Mucosa of descending colon (tissue), 3 donors: ENCODE measurements around the gene ERGIC3. TPM values are rescaled to one million over a fixed set of nuclear protein-coding genes. Genes with fewer than 3 reads are reported as not detected.

Source experiments
- ATAC-seq: fragments of 200-7000 bp; cut with Tn5 transposase; one replicate; pipeline ENCODE4 v1.9.1; 2020; ENCODE audit warnings: mild to moderate bottlenecking, moderate library complexity
- DNase-seq, 3 donors: peaks; one replicate each; pipeline ENCODE4 v3.0.0-alpha.2; 2020
- H3K36me3 ChIP-seq: fragments of 200-600 bp; one replicate; pipeline ENCODE4 v1.8.0; 2021; ENCODE audit warnings: low read depth, mild to moderate bottlenecking
- H3K4me1 ChIP-seq: fragments of 200-600 bp; one replicate; pipeline ENCODE4 v1.8.0; 2021; ENCODE audit warnings: low read depth, mild to moderate bottlenecking
- H3K4me3 ChIP-seq: fragments of 200-600 bp; one replicate; pipeline ENCODE4 v1.8.0; 2021; ENCODE audit warnings: mild to moderate bottlenecking
- H3K9me3 ChIP-seq: fragments of 200-600 bp; one replicate; pipeline ENCODE4 v1.8.0; 2021; ENCODE audit warnings: mild to moderate bottlenecking
- CTCF ChIP-seq: fragments of 200-600 bp; IDR thresholded peaks from one replicate; pipeline ENCODE4 v1.8.0; 2022; ENCODE audit warnings: antibody characterized with exemption, mild to moderate bottlenecking
- intact Hi-C, 2 donors: fragments of 100-400 bp; cut with DNase I in 1 of 2; cut with micrococcal nuclease in 1 of 2; formaldehyde crosslinking; loops; one replicate each; pipeline versions ENCODE4 v1.11.0 to v1.11.1; 2022; cut with DNase I, micrococcal nuclease
- total RNA-seq, 3 donors: library from RNA; stranded (reverse); fragmentation: NEBNext Ultra II Directional in 2 of 3; extraction: Animal tissue kit (Norgen Biotek cat#: 25700) in 2 of 3; gene quantifications; one replicate each; pipeline versions ENCODE4 v1.2.1 to v1.2.4, GENCODE V29; 2021 to 2023
- donor health status: DM: no; HTN: no; CAD: no; lungs with moderate emphysema.
- donor health status: DM: no; HTN: no; CAD: no.
- donor health status: DM: no; HTN: yes; CAD: no.

The ERGIC3 gene
- total RNA-seq, 3 donors from 2014 or later, result 194 to 283 (median 206) TPM

- ATAC-seq (no peak), DNase-seq (no peak)
- Histone ChIP-seq H3K36me3 (no peaks in the 10 kb centered on the region), H3K9me3 (no peaks in the 10 kb centered on the region), H3K4me3 (no peak overlapping the region), H3K4me1 (peaks cover 14% of the 10 kb centered on the region)
- TF ChIP-seq CTCF, result no peak
- intact Hi-C loops, result no loop called here
Measured at GRCh38 chr20:35600176-35600992, 58.5 kb downstream of the ERGIC3 start.

GRCh38 chr20:35600993-35601973 is 59.4 kb downstream of the ERGIC3 start:
- ATAC-seq (peak; percentile 90), DNase-seq (peak; percentile 82 to 88 (median 86))
- Histone ChIP-seq H3K4me1 (peaks cover 14% of the 10 kb centered on the region), H3K36me3 (no peaks in the 10 kb centered on the region), H3K9me3 (no peaks in the 10 kb centered on the region), H3K4me3 (no peak overlapping the region)
- peak; percentile 11 for TF ChIP-seq CTCF
- intact Hi-C loops, result no loop called here

GRCh38 chr20:35601990-35602389 is 60.1 kb downstream of the ERGIC3 start:
- ATAC-seq, result no peak
- intact Hi-C loops, result no loop called here
- TF ChIP-seq CTCF, result no peak
- no peaks in the 10 kb centered on the region for H3K9me3 ChIP-seq
- peak in 1 of 3 donors; percentile 39 for DNase-seq
- no peaks in the 10 kb centered on the region for H3K36me3 ChIP-seq
- peaks cover 14% of the 10 kb centered on the region for H3K4me1 ChIP-seq
- H3K4me3 ChIP-seq, result no peak overlapping the region

- intact Hi-C loops, result no loop called here
- TF ChIP-seq CTCF, result no peak
- no peak for ATAC-seq
- Histone ChIP-seq H3K4me3 (no peak overlapping the region), H3K4me1 (peaks cover 14% of the 10 kb centered on the region), H3K9me3 (no peaks in the 10 kb centered on the region), H3K36me3 (no peaks in the 10 kb centered on the region)
- no peak for DNase-seq
Measured at GRCh38 chr20:35602851-35603495, 61.1 kb downstream of the ERGIC3 start.

GRCh38 chr20:35603695-35604448 is 62.0 kb downstream of the ERGIC3 start:
- Histone ChIP-seq H3K36me3 (no peaks in the 10 kb centered on the region), H3K4me3 (no peak overlapping the region), H3K4me1 (peaks cover 14% of the 10 kb centered on the region), H3K9me3 (no peaks in the 10 kb centered on the region)
- no peak for TF ChIP-seq CTCF
- DNase-seq (no peak), ATAC-seq (no peak)
- intact Hi-C loops, result no loop called here
